ENCODE measurements around the gene PROC. TPM values are rescaled to one million over a fixed set of nuclear protein-coding genes. Genes with fewer than 3 reads are reported as not detected.
"Not testable (repeated sequence)": the region's sequence is repeated elsewhere in the genome, so short reads cannot be mapped to it uniquely, and the experiment has no call there.

PROC gene
- total RNA-seq, 2 donors from 2014 or later, result not detected

DNA sequence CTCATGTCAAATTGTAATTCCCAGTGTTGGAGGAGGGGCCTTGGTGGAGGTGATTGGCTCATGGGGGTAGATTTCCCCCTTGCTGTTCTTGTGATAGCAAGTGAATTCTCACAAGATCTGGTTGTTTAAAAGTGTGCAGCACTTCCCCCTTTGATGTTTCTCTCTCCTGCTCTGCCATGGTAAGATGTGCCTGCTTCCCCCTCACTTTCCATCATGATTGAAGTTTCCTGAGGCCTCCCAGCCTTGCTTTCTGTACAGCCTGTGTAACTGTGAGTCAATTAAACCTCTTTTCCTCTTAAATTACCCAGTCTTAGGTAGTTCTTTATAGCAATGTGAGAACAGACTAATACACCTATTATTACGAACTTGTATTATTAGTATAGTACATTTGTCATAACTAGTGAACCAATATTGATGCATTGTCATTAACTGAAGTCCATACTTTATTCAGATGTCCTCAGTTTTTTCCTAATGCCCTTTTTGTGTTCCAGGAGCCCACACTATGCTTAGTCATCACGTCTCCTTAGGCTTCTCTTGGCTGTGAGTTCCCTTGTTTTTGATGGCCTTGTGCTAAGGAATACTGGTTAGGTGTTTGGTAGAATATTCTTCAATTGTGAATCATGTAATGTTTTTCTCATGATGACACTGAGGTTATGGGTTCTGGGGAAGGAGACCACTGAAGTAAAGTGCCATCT lies 25.9 kb upstream of the PROC start:
- intact Hi-C loops (cut with DNase I), result no loop called here

DNA sequence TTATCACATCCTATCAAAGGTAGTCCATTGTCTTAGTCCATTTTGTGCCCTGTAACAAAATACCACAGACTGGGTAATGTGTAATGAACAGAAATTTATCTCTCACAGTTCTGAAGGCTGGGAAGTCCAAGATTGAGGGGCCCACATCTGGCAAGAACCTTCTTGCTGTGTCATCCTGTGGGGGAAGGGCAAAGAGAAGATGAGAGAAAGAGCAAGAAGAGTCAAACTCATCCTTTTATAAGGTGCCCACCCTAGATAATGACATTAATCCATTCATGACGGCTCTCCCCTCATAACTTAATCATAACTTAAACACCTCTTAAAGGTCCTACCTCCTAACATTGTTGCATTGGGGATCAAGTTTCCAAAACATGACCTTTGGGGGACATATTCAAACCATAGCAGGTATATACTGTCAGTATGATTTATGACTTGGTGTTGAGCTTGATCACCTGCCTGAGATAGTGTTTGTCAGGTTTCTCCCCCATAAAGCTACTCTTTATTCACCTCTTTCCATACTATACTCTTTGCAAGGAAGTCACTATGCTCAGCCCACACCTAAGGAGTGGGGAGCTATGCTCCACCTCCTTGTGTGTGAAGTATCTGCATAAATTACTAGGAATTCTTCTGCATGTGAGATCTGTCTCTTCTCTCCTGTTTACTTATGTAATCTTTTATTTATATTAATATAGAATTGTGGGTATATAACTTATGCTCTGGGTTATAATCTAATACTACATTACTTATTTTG lies 25.2 kb upstream of the PROC start:
- DNase-seq (ENCODE audit: low spot score), result no peak
- intact Hi-C loops (cut with DNase I), result no loop called here

More for the DNA sequence above, 25.9 kb upstream of the PROC start:
- DNase-seq (ENCODE audit: low spot score), result no peak

DNA sequence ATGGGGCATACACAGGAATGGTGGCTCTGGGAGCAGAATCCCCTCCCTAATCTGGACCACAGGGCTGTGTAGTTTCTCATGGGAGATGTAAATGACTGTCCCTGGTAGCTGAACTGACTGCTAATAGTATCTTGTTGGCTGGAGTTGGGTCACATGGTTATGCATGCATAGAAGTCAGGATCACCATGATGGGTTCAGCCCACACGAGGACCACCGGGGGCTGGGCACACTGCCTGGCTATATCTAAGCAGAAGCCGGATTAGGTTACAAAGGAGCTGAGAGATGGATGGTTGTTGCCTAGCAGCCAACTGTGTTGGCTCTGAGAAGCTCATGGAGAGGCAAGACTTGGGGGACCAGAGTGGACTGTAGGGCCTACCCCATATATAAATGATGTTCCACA lies 23.7 kb upstream of the PROC start:
- DNase-seq (ENCODE audit: low spot score), result no peak
- intact Hi-C loops (cut with DNase I), result no loop called here

DNA sequence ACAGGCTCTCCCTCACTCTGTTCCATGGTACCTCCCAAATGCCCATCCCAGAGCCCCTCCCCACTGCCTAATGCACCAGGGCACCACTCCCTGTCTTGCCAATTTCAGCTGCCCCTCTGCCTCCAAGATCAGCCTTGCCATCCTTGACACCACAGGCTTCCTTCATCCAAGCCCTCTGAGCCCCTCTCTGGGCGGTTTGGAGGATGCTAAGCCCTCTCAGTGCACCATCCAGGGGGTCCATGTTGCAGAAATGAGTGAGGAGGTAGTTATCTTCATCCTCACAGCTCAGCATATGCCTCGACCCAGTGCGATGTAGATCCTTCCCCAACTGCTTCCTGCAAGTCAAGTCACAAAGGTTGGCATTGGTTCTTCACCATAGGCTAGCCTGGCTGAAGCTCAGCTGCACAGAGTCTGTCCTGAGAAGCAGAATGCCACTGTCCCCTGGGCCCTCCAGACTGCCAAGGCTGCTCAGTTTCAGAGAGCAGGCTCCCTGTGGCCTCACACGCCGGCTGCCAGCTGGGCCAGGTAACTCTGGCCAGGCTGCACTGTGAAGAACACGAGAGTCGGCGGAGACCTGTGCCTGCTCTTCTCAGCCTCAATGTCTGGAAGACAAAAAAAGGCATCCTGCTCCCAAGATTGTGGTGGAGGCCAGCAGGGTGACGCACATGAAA lies 20.5 kb upstream of the PROC start:
- intact Hi-C loops (cut with DNase I), result no loop called here
- DNase-seq (ENCODE audit: low spot score), result peak; percentile 67

DNA sequence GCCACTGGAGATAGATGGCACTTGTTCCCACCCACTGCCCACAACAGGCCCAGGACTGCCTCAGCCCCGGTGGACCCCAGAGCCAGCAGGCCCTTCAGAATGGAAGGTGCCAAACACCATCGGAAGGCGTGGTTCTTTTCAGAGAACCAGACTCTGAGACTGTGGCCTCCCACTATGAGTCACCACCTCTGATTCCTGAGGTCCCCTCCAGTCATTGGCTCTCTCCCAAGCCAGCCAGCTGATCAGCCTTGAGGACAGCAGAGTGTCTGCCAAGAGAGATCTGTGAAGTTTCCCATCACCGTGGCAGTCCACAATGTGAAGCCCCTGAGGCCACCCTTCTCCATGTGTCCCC lies 20.0 kb upstream of the PROC start:
- DNase-seq (ENCODE audit: low spot score), result peak; percentile 97
- intact Hi-C loops (cut with DNase I), result no loop called here

DNA sequence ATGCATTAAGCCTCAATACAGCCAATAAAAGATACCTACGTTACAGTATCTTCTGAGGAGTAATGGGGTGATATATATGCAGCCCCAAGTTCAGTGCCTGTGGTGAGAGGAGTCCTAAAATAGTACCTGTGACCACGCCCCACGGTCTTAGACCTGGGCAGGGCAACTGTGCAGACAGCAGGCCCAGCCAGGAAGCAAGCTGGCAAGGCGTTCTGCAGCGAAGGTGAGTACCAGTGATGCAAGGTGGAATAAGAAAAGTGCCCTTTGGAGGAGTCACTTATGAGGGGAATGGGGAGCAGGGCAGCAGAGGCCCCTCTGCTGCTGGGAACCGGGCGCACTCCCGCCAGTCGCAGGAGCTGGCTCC lies 17.7 kb upstream of the PROC start:
- intact Hi-C loops (cut with DNase I), result no loop called here
- no peak for DNase-seq (ENCODE audit: low spot score)

DNA sequence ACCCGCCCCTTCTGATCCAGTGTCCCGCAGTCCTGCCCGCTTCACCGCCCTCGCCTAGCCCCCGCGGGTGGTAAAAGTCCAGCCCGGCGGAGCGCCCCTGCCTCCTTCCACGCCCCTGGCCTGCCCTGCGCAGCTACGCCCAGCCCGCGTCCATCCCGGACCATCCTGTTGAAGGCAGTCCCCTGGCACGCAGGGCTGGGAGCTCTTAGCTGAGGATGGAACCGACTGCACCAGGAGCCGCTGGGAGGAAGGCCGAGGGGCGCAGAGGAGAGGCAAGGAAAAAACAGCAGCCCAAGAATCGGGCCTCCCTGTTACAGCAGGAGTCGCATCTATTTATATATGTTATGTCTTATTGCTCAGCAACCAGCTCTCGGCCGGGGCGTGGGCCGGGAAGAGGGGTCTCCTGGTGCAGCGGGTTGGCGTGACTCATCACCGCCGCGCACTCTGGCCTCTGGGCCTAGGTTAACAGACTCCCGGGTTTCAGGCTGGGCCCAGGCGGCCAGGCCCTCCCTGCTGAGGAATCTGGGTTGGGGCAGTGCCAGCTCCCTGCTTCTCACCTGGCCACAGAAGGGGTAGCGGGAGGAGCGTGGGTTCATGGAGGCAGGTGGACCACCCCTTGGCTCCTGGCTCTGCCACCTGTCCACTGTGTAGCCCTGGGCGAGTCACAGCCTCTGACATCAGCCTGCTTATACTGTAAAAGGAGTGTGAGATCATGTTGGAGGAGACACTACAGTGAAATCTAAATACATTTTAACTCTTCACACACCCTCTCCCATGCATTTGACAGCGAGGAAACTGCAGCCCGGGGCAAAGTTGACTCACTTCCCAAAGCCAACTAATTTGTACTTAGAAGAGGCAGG lies 17.1 kb upstream of the PROC start:
- intact Hi-C loops (cut with DNase I), result no loop called here
- no peak for DNase-seq (ENCODE audit: low spot score)

DNA sequence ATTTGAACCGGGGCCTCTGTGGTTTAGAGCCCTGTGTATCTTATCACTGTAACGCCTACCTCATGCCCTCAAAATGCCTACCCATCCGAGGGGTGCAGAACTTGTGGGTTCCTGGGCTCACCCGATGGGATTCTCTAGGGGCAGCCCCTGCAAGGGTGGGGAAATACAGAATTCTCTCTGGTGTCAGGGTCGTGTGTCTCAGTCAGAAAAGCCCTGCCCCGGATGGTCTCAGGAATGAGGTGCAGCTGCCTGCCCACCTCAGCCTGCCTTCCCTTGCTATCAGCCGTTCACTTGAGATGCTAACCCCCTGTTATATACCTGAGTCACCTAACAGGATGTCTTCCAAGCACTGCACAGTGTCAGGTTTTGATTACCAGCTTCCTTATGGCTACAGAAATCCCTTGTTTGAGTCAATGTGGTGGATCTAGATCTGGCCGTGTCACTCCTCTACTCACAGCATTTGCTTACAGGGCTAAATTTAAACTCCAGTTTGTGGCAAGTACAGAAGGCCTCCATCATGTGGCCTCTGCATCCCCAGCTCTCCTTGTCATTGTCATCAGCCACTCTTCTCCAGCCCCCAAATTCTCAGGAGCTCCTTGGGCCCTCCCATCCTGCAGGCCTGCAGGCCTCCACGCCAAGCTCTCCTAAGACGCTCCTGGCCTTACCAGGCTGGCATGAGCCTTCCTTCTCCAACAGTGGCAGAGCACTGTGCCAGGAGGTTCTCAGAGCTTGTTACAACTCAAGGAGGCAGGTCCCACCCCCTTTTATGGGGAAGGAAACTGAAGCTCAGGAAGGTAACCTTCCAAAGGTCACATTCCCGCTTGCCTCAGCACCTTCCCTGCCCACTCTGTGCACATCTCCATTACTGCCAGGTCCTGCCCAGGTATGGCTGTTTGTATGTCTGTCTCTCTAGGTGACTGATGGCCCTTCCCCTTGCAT lies 16.2 kb upstream of the PROC start:
- intact Hi-C loops (cut with DNase I), result no loop called here
- DNase-seq (ENCODE audit: low spot score), result no peak

DNA sequence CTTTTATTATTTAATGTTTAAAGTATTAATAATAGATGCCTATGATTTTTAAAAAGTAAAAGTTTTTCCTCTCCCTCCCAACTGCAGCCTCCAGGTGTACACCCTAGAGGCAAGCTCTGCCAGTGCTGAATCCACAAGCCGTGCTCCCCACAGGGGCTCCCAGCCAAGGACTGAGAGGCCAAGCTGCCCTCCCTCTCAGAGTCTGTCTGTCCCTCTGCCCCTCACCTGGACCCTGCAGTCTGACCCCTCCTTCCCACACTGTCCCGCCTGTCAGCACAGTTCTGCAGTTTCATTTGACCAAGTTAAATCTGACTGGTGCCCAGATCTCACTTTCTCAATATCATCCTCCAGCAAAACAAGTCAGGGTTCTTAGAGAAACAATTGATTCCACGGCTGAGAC lies 14.8 kb upstream of the PROC start:
- intact Hi-C loops (cut with DNase I), result no loop called here
- DNase-seq (ENCODE audit: low spot score), result no peak

DNA sequence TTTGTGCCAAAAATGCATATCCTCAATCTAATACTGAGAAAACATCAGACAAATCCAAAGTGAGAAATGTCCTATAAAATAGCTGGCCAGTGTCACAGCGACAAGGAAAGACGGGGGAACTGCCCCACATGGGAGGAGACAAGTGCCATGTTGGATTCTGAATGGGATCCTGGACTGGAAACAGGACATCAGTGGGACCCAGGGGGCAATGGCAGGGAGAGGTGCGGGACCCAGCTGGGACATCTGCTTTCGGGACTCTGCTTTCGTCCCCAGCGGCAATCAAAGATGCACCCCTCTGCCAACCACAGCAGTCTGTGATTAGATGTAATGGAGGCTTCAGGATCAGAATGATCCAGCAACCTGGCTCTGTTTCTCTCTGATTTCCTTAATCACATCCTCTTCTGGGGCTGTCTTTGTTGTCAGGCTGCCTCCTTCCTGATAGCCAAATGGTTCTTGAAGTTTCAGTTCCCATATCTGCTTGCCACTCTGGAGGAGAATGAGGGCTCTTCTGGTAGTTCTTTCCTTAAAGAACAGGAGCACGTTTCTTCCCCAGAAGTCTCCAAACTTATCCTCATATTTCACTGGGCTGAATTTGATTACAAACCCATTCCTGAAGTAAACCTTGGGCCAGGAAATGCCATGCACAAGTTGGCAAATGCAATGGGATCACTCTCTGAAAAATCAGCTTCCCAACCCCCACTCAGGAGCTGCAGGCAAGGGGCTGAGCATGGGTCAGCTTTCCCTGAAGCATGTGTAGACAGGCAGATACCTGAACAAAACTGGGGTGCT lies 13.6 kb upstream of the PROC start:
- no peak for DNase-seq (ENCODE audit: low spot score)

DNA sequence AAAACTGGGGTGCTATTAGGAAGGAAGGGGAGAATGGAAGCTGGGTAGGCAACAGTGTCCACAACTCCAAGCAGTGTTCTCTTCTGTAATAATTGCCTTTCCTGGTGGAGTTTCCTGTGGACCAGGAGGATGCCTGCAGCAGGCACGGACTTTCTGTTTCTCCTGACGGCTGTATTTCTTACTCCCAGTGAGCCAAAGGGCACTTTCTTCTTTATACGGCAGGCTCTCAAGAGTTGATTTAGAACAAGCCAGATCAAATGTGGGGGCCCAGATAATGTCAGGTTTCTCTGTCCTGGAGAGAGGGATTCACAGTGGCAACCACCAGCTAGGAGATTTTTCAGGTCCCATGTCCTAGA lies 13.0 kb upstream of the PROC start:
- DNase-seq (ENCODE audit: low spot score), result no peak

More for the DNA sequence above, 13.6 kb upstream of the PROC start:
- intact Hi-C loops (cut with DNase I), result no loop called here

DNA sequence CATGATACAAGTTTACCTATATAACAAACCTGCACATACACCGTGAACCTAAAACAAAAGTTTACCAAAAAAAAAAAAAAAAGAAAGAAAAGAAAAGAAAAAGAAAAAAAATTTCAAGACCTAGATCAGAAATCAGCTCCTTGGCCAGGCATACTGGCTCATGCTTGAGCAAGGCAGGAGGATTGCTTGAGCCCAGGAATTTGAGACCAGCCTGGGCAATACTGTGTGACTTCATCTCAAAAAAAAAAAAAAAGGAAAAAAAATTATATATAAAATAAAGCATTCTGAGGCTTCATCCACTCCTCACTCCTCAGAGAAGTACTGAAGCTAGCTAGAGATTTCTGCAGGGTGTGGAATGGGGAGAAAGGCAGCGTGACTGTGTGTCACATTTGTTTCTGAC lies 11.8 kb upstream of the PROC start:
- no peak for DNase-seq (ENCODE audit: low spot score)
- intact Hi-C loops (cut with DNase I), result no loop called here

More for the DNA sequence above, 13.0 kb upstream of the PROC start:
- intact Hi-C loops (cut with DNase I), result no loop called here

DNA sequence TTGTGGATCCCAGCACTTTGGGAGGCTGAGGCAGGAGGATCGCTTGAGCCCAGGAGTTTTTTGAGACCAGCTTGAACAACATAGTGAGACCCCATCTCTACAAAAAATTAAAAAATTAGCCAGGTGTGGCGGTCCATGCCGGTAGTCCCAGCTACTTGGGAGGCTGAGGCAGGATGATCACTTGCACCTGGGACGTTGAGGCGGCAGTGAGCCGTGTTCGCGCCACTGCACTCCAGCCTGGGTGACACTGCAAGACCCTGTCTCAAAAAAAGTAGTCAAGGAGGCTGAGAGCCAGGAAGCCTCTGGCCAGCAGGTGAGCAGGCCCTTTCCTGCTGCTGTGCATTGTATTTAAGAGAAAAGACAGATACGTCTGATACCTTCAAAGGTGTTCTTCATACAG lies 11.1 kb upstream of the PROC start:
- DNase-seq (ENCODE audit: low spot score), result no peak
- intact Hi-C loops (cut with DNase I), result no loop called here

DNA sequence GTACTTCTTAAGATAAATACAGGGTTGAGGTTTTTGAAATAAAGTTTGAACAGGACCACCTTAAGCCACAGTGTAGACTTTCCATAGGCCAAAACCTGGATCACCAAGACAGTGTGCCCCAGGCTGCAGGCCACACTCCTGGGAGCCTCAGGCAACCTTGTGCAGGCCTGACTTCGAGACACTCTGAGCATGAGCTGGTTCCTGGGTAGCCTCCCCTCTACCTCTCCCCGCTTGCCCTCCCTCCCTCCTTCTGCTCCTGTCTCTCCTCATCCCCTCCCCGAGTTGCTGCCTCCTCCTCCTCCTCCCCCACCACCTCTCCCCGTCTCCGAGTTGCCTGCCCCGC lies 10.6 kb upstream of the PROC start:
- intact Hi-C loops (cut with DNase I), result no loop called here
- DNase-seq (ENCODE audit: low spot score), result no peak

DNA sequence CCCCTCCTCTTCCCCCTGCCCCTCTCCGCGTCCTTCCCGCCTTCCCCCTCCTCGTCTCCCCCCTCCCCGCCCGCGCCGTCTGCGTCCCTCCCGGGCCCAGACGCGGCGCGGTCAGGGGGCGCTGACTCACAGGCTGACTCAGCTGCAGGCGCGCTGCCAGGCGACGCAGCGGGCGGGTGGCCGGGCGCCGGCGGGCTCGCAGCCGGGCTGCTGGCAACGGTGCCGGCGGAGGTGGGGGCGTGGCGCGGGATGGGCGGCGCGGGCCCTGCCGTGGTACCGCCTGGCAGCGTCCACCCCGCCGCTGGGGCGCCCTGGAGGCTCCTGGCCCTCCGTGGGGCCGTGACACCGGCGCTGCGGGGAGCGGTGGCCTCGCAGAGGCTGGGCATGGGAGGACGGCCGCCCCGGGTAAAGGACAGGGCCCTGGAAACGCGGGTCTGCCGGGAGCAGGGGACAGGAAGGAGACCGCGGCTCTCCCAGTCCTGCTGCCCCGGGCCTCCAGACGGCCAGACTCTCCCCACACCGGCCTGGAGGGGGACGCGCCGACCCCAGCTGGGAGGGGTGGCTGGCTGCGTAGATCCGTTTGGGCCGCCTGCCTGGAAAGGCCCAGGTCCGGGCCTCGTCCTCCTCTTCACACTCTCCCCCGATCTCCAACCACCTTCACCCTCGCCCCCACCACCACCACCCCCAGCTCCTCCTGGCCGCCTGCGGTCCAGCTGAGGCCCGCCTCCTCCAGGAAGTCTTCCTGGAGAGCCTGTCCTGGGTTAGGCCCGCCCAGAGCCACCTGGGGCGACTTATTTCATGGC lies 10.0 kb upstream of the PROC start:
- DNase-seq (ENCODE audit: low spot score), result peak; percentile 97
- intact Hi-C loops (cut with DNase I), result no loop called here

DNA sequence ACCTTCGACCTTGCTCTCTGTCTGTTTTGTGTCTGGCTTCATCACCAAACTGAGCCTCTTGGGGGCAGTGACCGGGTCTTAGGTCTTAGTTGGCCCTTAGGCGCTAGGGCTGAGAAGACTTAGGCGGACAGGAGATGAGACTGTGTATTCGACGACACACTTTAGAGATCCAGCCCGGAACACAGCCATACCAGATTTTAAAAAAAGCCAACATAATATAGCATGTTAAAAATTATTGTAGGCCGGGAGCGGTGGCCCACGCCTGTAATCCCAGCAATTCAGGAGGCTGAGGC lies 9.5 kb upstream of the PROC start:
- peak; percentile 64 for DNase-seq (ENCODE audit: low spot score)
- intact Hi-C loops (cut with DNase I), result no loop called here

DNA sequence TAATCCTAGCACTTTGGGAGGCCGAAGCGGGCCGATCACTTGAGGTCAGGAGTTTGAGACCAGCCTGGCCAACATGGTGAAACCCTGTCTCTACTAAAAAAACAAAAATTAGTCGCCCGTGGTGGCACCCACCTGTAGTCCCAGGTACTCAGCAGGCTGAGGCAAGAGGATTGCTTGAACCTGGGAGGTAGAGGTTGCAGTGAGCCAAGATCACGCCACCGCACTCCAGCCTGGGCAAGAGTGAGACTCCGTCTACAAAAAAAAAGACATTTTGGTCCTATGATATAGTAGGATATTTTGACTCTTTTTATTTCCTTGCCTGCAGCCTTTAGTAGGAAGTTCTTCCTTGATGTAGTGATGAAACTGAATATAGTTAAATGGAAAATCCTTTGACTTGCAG lies 8.5 kb upstream of the PROC start:
- intact Hi-C loops (cut with DNase I), result not testable (repeated sequence)

More for the DNA sequence above, 8.5 kb upstream of the PROC start:
- DNase-seq (ENCODE audit: low spot score), result not testable (repeated sequence)
